Measurements from ENCODE around the gene RAB29. TPM values are rescaled to one million over a fixed set of nuclear protein-coding genes. Genes with fewer than 3 reads are reported as not detected.

The RAB29 gene
- total and polyA plus RNA-seq, 2 experiments from 2014 or later = 16.8 to 18.1 TPM

DNA sequence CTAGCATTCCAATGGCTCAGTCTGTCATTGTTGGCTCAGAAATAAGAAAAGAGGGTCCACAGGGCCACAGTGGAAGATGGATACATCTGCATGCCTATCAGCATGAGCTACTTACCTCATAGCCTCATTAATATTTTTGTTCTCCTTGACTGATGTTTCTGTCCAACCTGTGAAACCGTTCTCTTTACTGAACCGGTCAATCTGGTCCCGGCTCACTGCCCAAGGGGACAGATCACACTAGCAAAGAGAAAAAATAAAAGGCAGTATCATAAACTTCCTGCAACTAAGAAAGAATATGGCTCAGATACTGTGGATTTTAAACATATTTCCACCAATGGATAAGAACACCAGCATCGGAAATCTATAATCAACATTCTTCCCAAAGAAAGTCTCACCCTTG is 4.7 kb downstream of the RAB29 start:
- Histone ChIP-seq H3K4me2 (ENCODE audit: unreplicated experiment) (no peak overlapping the region), H3K79me2 (ENCODE audit: insufficient read depth) (no peaks in the 10 kb centered on the region), H3K27me3 (replicated peaks; ENCODE audit: insufficient read depth) (no peaks in the 10 kb centered on the region), H3K36me3 (ENCODE audit: low read depth) (no peaks in the 10 kb centered on the region), H3K9me2 (ENCODE audit: insufficient read depth) (no peaks in the 10 kb centered on the region), H3K27ac (no peak overlapping the region), H4K20me1 (ENCODE audit: insufficient read depth) (no peaks in the 10 kb centered on the region), H3F3A (ENCODE audit: insufficient read depth) (no peaks in the 10 kb centered on the region), H3K4me1 (ENCODE audit: insufficient read depth) (peaks cover 18% of the 10 kb centered on the region), H3K9me3 (ENCODE audit: low read depth) (no peaks in the 10 kb centered on the region), H3K9ac (no peak overlapping the region), H3K4me3 (no peak overlapping the region), H2AFZ (no peak overlapping the region)
- no peak for DNase-seq
- WGBS, 2 experiments (ENCODE audit: low coverage in 1 of 2, low lambda C conversion rate in 2 of 2, missing lambda C conversion rate in 2 of 2) = 87 to 89% methylated on average over 4 of the region's 4 CpGs
- in situ Hi-C loops (cut with MboI) = no loop called here
- TF ChIP-seq EZH2 (IDR thresholded peaks at IDR 0.05; ENCODE audit: insufficient read depth, poor library complexity, severe bottlenecking) = no peak
- TF ChIP-seq EZH2phosphoT487 (IDR thresholded peaks at IDR 0.05; ENCODE audit: insufficient read depth, low read depth) = no peak

DNA sequence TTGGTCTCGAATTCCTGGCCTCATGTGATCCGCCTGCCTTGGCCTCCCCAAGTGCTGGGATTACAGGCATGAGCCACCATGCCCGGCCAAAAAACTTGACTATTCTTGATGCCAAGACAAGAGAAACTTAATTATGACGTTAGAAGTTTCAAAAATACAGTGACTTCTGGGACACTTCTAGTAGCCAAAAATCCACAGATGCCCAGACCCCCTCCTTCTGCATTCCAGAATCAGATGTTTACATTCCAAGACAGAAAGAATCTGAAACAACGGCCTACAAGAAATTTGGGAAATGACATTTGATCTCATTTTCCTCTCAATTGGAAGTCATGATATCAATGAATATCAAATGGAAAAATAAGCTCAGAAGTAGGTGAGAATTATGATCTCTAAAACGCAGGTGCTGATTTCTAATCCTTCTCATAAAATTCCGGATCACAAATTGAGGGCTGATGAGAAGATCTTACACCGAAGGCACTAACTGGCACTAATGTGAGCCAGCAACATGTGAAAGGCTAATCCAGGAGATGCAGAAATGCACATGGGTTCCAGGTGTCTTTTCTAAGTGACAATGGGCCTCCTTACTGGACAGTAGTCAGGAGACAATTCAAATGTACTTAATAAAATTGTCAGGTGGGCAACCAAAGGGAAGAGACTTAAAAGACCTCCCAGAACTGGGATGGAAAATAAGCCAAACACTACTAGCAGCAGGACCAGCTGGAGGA is 5.5 kb downstream of the RAB29 start:
- H3K36me3 ChIP-seq (ENCODE audit: low read depth) = no peaks in the 10 kb centered on the region
- TF ChIP-seq EZH2 (IDR thresholded peaks at IDR 0.05; ENCODE audit: insufficient read depth, poor library complexity, severe bottlenecking) = no peak
- no peak for TF ChIP-seq EZH2phosphoT487 (IDR thresholded peaks at IDR 0.05; ENCODE audit: insufficient read depth, low read depth)
- DNase-seq = peak; percentile 10
- H3K4me3 ChIP-seq = no peak overlapping the region
- whole genome bisulfite sequencing, 2 experiments (ENCODE audit: low coverage in 1 of 2, low lambda C conversion rate in 2 of 2, missing lambda C conversion rate in 2 of 2) = 58 to 62% methylated on average over 8 of the region's 8 CpGs
- no peaks in the 10 kb centered on the region for H3K27me3 ChIP-seq (replicated peaks; ENCODE audit: insufficient read depth)
- H2AFZ ChIP-seq = peak overlapping the region; percentile 26; the same call in 1 of the 2 replicates
- in situ Hi-C loops (cut with MboI) = no loop called here
- H4K20me1 ChIP-seq (ENCODE audit: insufficient read depth) = no peaks in the 10 kb centered on the region
- peak overlapping the region; percentile 24 for H3K4me2 ChIP-seq (ENCODE audit: unreplicated experiment)
- H3K27ac ChIP-seq = no peak overlapping the region
- no peak overlapping the region for H3K9ac ChIP-seq
- no peaks in the 10 kb centered on the region for H3F3A ChIP-seq (ENCODE audit: insufficient read depth)
- H3K79me2 ChIP-seq (ENCODE audit: insufficient read depth) = no peaks in the 10 kb centered on the region
- H3K4me1 ChIP-seq (ENCODE audit: insufficient read depth) = peaks cover 18% of the 10 kb centered on the region
- H3K9me2 ChIP-seq (ENCODE audit: insufficient read depth) = no peaks in the 10 kb centered on the region
- no peaks in the 10 kb centered on the region for H3K9me3 ChIP-seq (ENCODE audit: low read depth)

DNA sequence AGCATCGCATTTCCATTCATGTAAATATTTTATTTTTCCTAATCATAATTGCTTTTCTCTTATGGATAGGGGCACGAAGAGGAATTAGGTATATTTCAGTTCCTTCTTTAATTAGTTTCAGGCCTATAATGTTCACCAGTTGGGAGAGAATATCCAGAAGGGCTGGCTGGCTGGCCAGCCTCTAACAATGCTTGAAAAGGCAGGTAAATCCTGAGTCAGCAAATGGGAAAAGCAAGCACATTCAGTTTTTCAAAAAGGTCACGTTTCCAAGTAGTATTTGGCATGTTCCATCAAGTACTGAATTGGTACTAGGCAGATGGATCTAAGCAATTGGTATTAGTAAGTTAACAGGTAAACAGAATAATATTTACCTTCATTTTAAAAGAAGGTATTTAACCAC is 8.0 kb downstream of the RAB29 start:
- H3K79me2 ChIP-seq (ENCODE audit: insufficient read depth) = no peaks in the 10 kb centered on the region
- TF ChIP-seq EZH2phosphoT487 (IDR thresholded peaks at IDR 0.05; ENCODE audit: insufficient read depth, low read depth) (no peak), EZH2 (IDR thresholded peaks at IDR 0.05; ENCODE audit: insufficient read depth, poor library complexity, severe bottlenecking) (no peak)
- no peak overlapping the region for H3K27ac ChIP-seq
- H4K20me1 ChIP-seq (ENCODE audit: insufficient read depth) = no peaks in the 10 kb centered on the region
- 80 to 85% methylated on average over 3 of the region's 3 CpGs for WGBS, 2 experiments (ENCODE audit: low coverage in 1 of 2, low lambda C conversion rate in 2 of 2, missing lambda C conversion rate in 2 of 2)
- DNase-seq = no peak
- peaks cover 11% of the 10 kb centered on the region for H3K4me1 ChIP-seq (ENCODE audit: insufficient read depth)
- no peaks in the 10 kb centered on the region for H3K27me3 ChIP-seq (replicated peaks; ENCODE audit: insufficient read depth)
- no peak overlapping the region for H3K4me3 ChIP-seq
- H3K9me2 ChIP-seq (ENCODE audit: insufficient read depth) = no peaks in the 10 kb centered on the region
- H3K36me3 ChIP-seq (ENCODE audit: low read depth) = no peaks in the 10 kb centered on the region
- H3F3A ChIP-seq (ENCODE audit: insufficient read depth) = no peaks in the 10 kb centered on the region
- no peak overlapping the region for H3K4me2 ChIP-seq (ENCODE audit: unreplicated experiment)
- in situ Hi-C loops (cut with MboI) = no loop called here
- no peak overlapping the region for H3K9ac ChIP-seq
- no peak overlapping the region for H2AFZ ChIP-seq
- no peaks in the 10 kb centered on the region for H3K9me3 ChIP-seq (ENCODE audit: low read depth)

DNA sequence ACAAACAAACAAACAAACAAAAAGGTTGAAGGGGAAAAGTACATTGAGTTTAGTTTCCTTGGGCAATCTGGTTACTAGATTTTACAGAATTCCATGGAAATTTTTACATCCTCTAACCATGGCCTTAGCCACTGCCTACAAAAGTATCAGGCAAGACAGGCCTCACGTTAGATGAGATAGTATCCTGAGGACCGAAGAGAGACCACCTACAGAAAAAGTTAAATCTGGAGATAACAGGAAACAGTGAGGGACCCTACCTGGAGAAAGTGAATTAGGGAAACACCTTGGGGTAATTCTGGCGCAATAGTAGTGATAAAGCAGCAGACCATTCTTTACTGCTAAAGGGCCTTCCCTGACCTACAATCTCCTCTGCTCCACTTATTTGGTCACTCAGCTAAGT is 8.7 kb downstream of the RAB29 start:
- H3K27ac ChIP-seq = no peak overlapping the region
- no peak overlapping the region for H3K4me3 ChIP-seq
- H3K9me3 ChIP-seq (ENCODE audit: low read depth) = no peaks in the 10 kb centered on the region
- H3K9ac ChIP-seq = no peak overlapping the region
- peaks cover 11% of the 10 kb centered on the region for H3K4me1 ChIP-seq (ENCODE audit: insufficient read depth)
- H3K9me2 ChIP-seq (ENCODE audit: insufficient read depth) = no peaks in the 10 kb centered on the region
- no peak overlapping the region for H2AFZ ChIP-seq
- no peaks in the 10 kb centered on the region for H4K20me1 ChIP-seq (ENCODE audit: insufficient read depth)
- no peak overlapping the region for H3K4me2 ChIP-seq (ENCODE audit: unreplicated experiment)
- in situ Hi-C loops (cut with MboI) = no loop called here
- no peak for DNase-seq
- no peaks in the 10 kb centered on the region for H3K79me2 ChIP-seq (ENCODE audit: insufficient read depth)
- H3K27me3 ChIP-seq (replicated peaks; ENCODE audit: insufficient read depth) = no peaks in the 10 kb centered on the region
- no peaks in the 10 kb centered on the region for H3F3A ChIP-seq (ENCODE audit: insufficient read depth)
- WGBS, 2 experiments (ENCODE audit: low coverage in 1 of 2, low lambda C conversion rate in 2 of 2, missing lambda C conversion rate in 2 of 2) = 45 to 50% methylated on average over 3 of the region's 3 CpGs
- TF ChIP-seq EZH2phosphoT487 (IDR thresholded peaks at IDR 0.05; ENCODE audit: insufficient read depth, low read depth) (no peak), EZH2 (IDR thresholded peaks at IDR 0.05; ENCODE audit: insufficient read depth, poor library complexity, severe bottlenecking) (no peak)
- no peaks in the 10 kb centered on the region for H3K36me3 ChIP-seq (ENCODE audit: low read depth)

All from GM23248 (cell line).